ENCODE data around the gene TIAM1. TPM values are rescaled to one million over a fixed set of nuclear protein-coding genes. Genes with fewer than 3 reads are reported as not detected.

TIAM1 gene
- total RNA-seq, 4 donors from 2014 or later, result 2.6 to 11.0 (median 6.9) TPM

DNA sequence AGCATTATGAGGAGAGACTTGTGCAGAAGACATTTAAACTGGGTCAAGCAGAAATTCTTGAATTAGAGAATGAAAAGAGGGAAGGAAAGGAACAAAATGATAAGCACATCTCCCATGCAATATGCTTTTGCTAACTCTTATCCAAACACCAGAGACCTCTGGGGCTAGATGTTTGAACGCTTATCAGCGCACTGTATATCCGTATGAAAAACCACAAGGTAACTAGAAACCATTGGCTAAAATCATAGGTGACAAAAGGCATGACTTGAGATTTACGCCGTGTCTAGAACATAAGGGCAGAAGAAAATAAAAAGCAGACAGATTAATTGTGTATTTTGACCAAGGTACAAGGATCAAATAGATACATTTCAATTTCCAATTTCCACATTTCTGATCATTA, 38.0 kb upstream of the TIAM1 start:
- Histone ChIP-seq H3K9me3 (no peaks in the 10 kb centered on the region), H3K27ac (no peak overlapping the region), H3K4me1 (no peaks in the 10 kb centered on the region), H3K4me3 (no peak overlapping the region), H3K27me3 (no peaks in the 10 kb centered on the region), H3K36me3 (no peaks in the 10 kb centered on the region)
- WGBS, 2 donors (ENCODE audit: low coverage in 1 of 2), result 79 to 92% methylated on average over 5 of the region's 5 CpGs
- TF ChIP-seq, protein P1, sequence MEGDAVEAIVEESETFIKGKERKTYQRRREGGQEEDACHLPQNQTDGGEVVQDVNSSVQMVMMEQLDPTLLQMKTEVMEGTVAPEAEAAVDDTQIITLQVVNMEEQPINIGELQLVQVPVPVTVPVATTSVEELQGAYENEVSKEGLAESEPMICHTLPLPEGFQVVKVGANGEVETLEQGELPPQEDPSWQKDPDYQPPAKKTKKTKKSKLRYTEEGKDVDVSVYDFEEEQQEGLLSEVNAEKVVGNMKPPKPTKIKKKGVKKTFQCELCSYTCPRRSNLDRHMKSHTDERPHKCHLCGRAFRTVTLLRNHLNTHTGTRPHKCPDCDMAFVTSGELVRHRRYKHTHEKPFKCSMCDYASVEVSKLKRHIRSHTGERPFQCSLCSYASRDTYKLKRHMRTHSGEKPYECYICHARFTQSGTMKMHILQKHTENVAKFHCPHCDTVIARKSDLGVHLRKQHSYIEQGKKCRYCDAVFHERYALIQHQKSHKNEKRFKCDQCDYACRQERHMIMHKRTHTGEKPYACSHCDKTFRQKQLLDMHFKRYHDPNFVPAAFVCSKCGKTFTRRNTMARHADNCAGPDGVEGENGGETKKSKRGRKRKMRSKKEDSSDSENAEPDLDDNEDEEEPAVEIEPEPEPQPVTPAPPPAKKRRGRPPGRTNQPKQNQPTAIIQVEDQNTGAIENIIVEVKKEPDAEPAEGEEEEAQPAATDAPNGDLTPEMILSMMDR (IDR thresholded peaks at IDR 0.05), result no peak
- no peak for TF ChIP-seq POLR2A (IDR thresholded peaks at IDR 0.05)
- TF ChIP-seq EP300 (IDR thresholded peaks at IDR 0.05), result no peak
- TF ChIP-seq POLR2AphosphoS5 (IDR thresholded peaks at IDR 0.05), result no peak
- ATAC-seq, result no peak

DNA sequence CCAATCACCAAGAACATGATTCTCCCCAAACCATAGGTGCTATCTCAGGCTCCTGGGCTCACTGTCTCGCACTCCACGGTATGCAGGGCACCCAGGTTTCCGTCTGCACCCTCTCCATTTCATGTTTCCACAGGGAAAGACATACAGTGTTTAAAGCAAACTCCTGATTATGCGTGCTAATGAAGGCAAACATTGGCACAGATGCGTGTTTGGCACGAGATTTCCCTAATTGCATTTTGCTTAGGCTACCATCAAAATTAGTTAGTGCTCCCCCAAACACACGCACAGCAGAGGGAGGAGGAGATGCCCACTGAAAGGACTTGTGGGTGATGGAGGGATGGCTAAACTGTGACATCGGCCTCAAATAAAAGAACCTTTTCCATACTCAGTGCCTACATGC, 32.2 kb upstream of the TIAM1 start:
- TF ChIP-seq, protein P1 (IDR thresholded peaks at IDR 0.05), result no peak
- no peak for TF ChIP-seq EP300 (IDR thresholded peaks at IDR 0.05)
- no peak for TF ChIP-seq POLR2AphosphoS5 (IDR thresholded peaks at IDR 0.05)
- no peak for TF ChIP-seq POLR2A (IDR thresholded peaks at IDR 0.05)

DNA sequence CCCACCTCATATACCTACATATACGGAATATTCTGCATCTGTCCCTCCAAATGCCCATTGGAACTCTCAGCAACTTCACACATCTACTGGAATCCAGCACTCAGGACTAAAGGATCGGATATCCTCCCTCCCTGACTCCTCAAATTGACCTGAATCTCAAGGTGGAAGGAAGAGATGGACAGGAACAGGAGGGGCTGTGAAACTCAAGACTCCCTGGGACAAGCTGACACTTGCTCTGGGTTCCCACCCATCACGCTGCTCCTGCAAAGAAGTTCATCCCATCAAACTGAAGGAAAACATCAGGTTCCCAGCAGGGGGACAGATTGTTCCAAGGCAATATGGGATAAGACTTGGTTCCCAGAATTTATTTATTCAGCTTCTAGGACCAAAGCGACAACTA, 30.3 kb upstream of the TIAM1 start:
- H3K4me3 ChIP-seq, result no peak overlapping the region
- H3K36me3 ChIP-seq, result no peaks in the 10 kb centered on the region
- no peak for ATAC-seq
- no peaks in the 10 kb centered on the region for H3K27me3 ChIP-seq
- H3K4me1 ChIP-seq, result no peaks in the 10 kb centered on the region
- H3K9me3 ChIP-seq, result no peaks in the 10 kb centered on the region
- TF ChIP-seq EP300 (IDR thresholded peaks at IDR 0.05) (no peak), POLR2AphosphoS5 (IDR thresholded peaks at IDR 0.05) (no peak), POLR2A (IDR thresholded peaks at IDR 0.05) (no peak)
- TF ChIP-seq, protein P1 (IDR thresholded peaks at IDR 0.05), result no peak
- no peak overlapping the region for H3K27ac ChIP-seq
- 62 to 81% methylated on average over 3 to 4 of the region's 4 CpGs for WGBS, 2 donors (ENCODE audit: low coverage in 1 of 2)

More for the DNA sequence above, 32.2 kb upstream of the TIAM1 start:
- WGBS, 2 donors (ENCODE audit: low coverage in 1 of 2), result 91 to 92% methylated on average over 4 to 8 of the region's 8 CpGs
- H3K36me3 ChIP-seq, result no peaks in the 10 kb centered on the region
- no peak overlapping the region for H3K4me3 ChIP-seq
- no peaks in the 10 kb centered on the region for H3K4me1 ChIP-seq
- no peak overlapping the region for H3K27ac ChIP-seq
- no peak for ATAC-seq
- H3K9me3 ChIP-seq, result no peaks in the 10 kb centered on the region
- H3K27me3 ChIP-seq, result no peaks in the 10 kb centered on the region

DNA sequence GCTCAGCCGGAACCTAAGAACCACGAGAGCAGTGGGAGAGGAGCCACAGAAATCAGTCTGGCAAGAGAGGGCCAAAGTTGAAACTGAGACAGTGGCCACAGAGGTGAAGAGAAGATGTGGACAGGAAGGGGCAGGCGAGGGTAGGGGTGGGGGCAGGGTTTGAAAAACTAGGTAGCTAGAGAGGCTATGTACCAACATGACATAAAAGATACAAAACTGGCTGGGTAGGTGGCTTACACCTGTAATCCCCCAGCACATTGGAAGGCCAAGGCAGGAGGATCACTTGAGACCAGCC, 28.4 kb upstream of the TIAM1 start:
- 97 to 100% methylated on average over 3 of the region's 3 CpGs for WGBS, 2 donors (ENCODE audit: low coverage in 1 of 2)
- no peak for ATAC-seq
- no peaks in the 10 kb centered on the region for H3K4me1 ChIP-seq

More for the DNA sequence above, 28.4 kb upstream of the TIAM1 start:
- Histone ChIP-seq H3K4me3 (no peak overlapping the region), H3K27me3 (no peaks in the 10 kb centered on the region), H3K36me3 (no peaks in the 10 kb centered on the region), H3K9me3 (no peaks in the 10 kb centered on the region), H3K27ac (no peak overlapping the region)
- no peak for TF ChIP-seq POLR2AphosphoS5 (IDR thresholded peaks at IDR 0.05)
- TF ChIP-seq, protein P1 (IDR thresholded peaks at IDR 0.05), result no peak
- no peak for TF ChIP-seq EP300 (IDR thresholded peaks at IDR 0.05)
- TF ChIP-seq POLR2A (IDR thresholded peaks at IDR 0.05), result no peak

Measured in gastroesophageal sphincter (tissue), 4 donors.